Transverse colon (tissue), 4 donors: ENCODE results near the gene TRAM2. TPM values are rescaled to one million over a fixed set of nuclear protein-coding genes. Genes with fewer than 3 reads are reported as not detected.

Experiments
- DNase-seq: peaks from one replicate; pipeline ENCODE4 v3.0.0-alpha.2; 2019
- H3K27ac ChIP-seq, 4 donors: fragments of 200-600 bp; sonication (generic); 2 replicates each; pipeline ENCODE4 v1.5.1; 2016 to 2018; ENCODE audit warnings: inconsistent platforms in 4 of 4
- H3K27me3 ChIP-seq: fragments of 200-600 bp; sonication (generic); 2 replicates; pipeline ENCODE4 v1.5.1; 2017; ENCODE audit warnings: inconsistent platforms
- H3K36me3 ChIP-seq, 4 donors: fragments of 200-600 bp; sonication (generic); 2 replicates each; pipeline ENCODE4 v1.5.1; 2017 to 2019; ENCODE audit warnings: inconsistent platforms in 4 of 4
- H3K4me1 ChIP-seq, 4 donors: fragments of 200-600 bp; sonication (generic); 2 replicates each; pipeline ENCODE4 v1.5.1; 2017 to 2020; ENCODE audit warnings: inconsistent platforms in 4 of 4
- H3K4me3 ChIP-seq, 4 donors: fragments of 200-600 bp; sonication (generic); 1 replicate in 1 of 4; 2 replicates in 3 of 4; pipeline versions ENCODE4 v1.5.1 to v1.6.1; 2017 to 2019; ENCODE audit warnings: inconsistent platforms in 4 of 4
- H3K9me3 ChIP-seq, 2 donors: fragments of 200-600 bp; sonication (generic); 2 replicates each; pipeline ENCODE4 v1.5.1; 2017 to 2019; ENCODE audit warnings: inconsistent platforms in 2 of 2
- CTCF ChIP-seq, 5 experiments: fragments of 200-600 bp in 3 of 5; fragments of 450-650 bp in 2 of 5; sonication (generic) in 3 of 5; IDR thresholded peaks; 1 replicate in 2 of 5; 2 replicates in 3 of 5; pipeline ENCODE4 v1.5.1; 2016 to 2017; ENCODE audit warnings: antibody characterized with exemption in 5 of 5, inconsistent platforms in 3 of 5, mild to moderate bottlenecking in 2 of 5, moderate library complexity in 1 of 5
- EP300 ChIP-seq: sonication (generic); formaldehyde crosslinking; IDR thresholded peaks from one replicate; pipeline ENCODE4 v1.6.1; 2017; ENCODE audit warnings: antibody characterized with exemption, low read depth
- POLR2A ChIP-seq: fragments of 450-650 bp; IDR thresholded peaks from one replicate; pipeline ENCODE4 v1.6.1; 2016; ENCODE audit warnings: antibody characterized with exemption, mild to moderate bottlenecking, moderate library complexity
- POLR2AphosphoS5 ChIP-seq, 3 donors: sonication (generic); formaldehyde crosslinking; IDR thresholded peaks; one replicate each; pipeline ENCODE4 v1.6.1; 2016; ENCODE audit warnings: antibody characterized with exemption in 3 of 3
- WGBS, 2 donors: methylation state at CpG; one replicate each; pipeline ENCODE4 v1.1.5; 2018; ENCODE audit warnings: low coverage in 1 of 2; 5-methylcytosine and 5-hydroxymethylcytosine counted together
- in situ Hi-C, 4 donors: fragments of 200-750 bp; cut with MboI; loops; one replicate each; pipeline versions ENCODE4 v1.15.0 to v1.15.1; 2017; ENCODE audit warnings: low sequenced_read_pairs in 3 of 4, low pct_ligation_motif_present in 1 of 4, low pct_unique_long_range_greater_than_20kb in 1 of 4
- intact Hi-C: fragments of 100-400 bp; cut with DNase I; formaldehyde crosslinking; loops from one replicate; pipeline ENCODE4 v1.15.1; 2023; ENCODE audit warnings: low total_unique reads
- total RNA-seq, 4 donors: library from RNA; depleted of rRNA; stranded (reverse); fragments of >200 nt; gene quantifications; one replicate each; pipeline ENCODE4 v1.1.0, GENCODE V29; 2016

The TRAM2 gene
- total RNA-seq, 4 donors from 2014 or later: 8.4 to 15.4 (median 11.7) TPM

- Histone ChIP-seq H3K36me3 (no peaks in the 10 kb centered on the region), H3K4me3 (no peak overlapping the region), H3K27me3 (no peaks in the 10 kb centered on the region), H3K9me3 (no peaks in the 10 kb centered on the region), H3K4me1 (peaks cover 12 to 46% (median 24%) of the 10 kb centered on the region in 4 donors), H3K27ac (peak overlapping the region in 2 of 4 donors; percentile 22 to 61)
- WGBS, 2 donors: 90% methylated on average over 5 of the region's 5 CpGs; no CpG with 5 or more reads in 1 of the 2 donors
- in situ Hi-C loops (no loop called here), intact Hi-C loops (no loop called here)
- TF ChIP-seq CTCF (IDR thresholded peaks at IDR 0.05) (no peak), POLR2AphosphoS5 (IDR thresholded peaks at IDR 0.05) (no peak), EP300 (no peak), POLR2A (no peak)
- no peak for DNase-seq
Observed at GRCh38 chr6:52538252-52538900, 38.5 kb downstream of the TRAM2 start.

GRCh38 chr6:52537001-52537753, 39.7 kb downstream of the TRAM2 start:
- peaks cover 12 to 40% (median 22%) of the 10 kb centered on the region in 4 donors for H3K4me1 ChIP-seq
- intact Hi-C loops: no loop called here
- whole genome bisulfite sequencing, 2 donors: 29 to 75% methylated on average over 1 to 8 of the region's 8 CpGs
- no peaks in the 10 kb centered on the region for H3K36me3 ChIP-seq
- no peak for DNase-seq
- in situ Hi-C loops: no loop called here
- TF ChIP-seq POLR2AphosphoS5 (IDR thresholded peaks at IDR 0.05) (no peak), POLR2A (no peak), EP300 (no peak), CTCF (IDR thresholded peaks at IDR 0.05) (no peak)
- H3K27me3 ChIP-seq: no peaks in the 10 kb centered on the region
- no peaks in the 10 kb centered on the region for H3K9me3 ChIP-seq
- no peak overlapping the region for H3K4me3 ChIP-seq
- H3K27ac ChIP-seq: peak overlapping the region in 3 of 4 donors; percentile 2 to 61 (median 22)

GRCh38 chr6:52536424-52536916, 40.4 kb downstream of the TRAM2 start:
- WGBS, 2 donors: 82% methylated on average over 6 of the region's 6 CpGs; no CpG with 5 or more reads in 1 of the 2 donors
- Histone ChIP-seq H3K4me1 (peaks cover 12 to 40% (median 22%) of the 10 kb centered on the region in 4 donors), H3K27me3 (no peaks in the 10 kb centered on the region), H3K4me3 (no peak overlapping the region), H3K36me3 (no peaks in the 10 kb centered on the region), H3K27ac (peak overlapping the region in 2 of 4 donors; percentile 22 to 60), H3K9me3 (no peaks in the 10 kb centered on the region)
- intact Hi-C loops (no loop called here), in situ Hi-C loops (no loop called here)
- TF ChIP-seq POLR2A (no peak), POLR2AphosphoS5 (IDR thresholded peaks at IDR 0.05) (peak in 1 of 3 donors; percentile 11), CTCF (IDR thresholded peaks at IDR 0.05) (no peak)
- peak; percentile 65 for DNase-seq

- TF ChIP-seq POLR2A (no peak), CTCF (IDR thresholded peaks at IDR 0.05) (no peak), POLR2AphosphoS5 (IDR thresholded peaks at IDR 0.05) (no peak), EP300 (no peak)
- H3K9me3 ChIP-seq: no peaks in the 10 kb centered on the region
- peak overlapping the region in 2 of 4 donors; percentile 34 to 60 for H3K27ac ChIP-seq
- in situ Hi-C loops (no loop called here), intact Hi-C loops (no loop called here)
- WGBS, 2 donors: 72 to 83% methylated on average over 3 to 5 of the region's 5 CpGs
- no peaks in the 10 kb centered on the region for H3K36me3 ChIP-seq
- H3K4me1 ChIP-seq: peaks cover 12 to 34% (median 21%) of the 10 kb centered on the region in 4 donors
- no peak for DNase-seq
- H3K4me3 ChIP-seq: no peak overlapping the region
- H3K27me3 ChIP-seq: no peaks in the 10 kb centered on the region
Observed at GRCh38 chr6:52535711-52536423, 41.0 kb downstream of the TRAM2 start.
